DOHH2 (cell line): ENCODE measurements around the gene GNAT3.

Experiments used
- CTCF ChIP-seq: fragments of 200-600 bp; sonication (generic); IDR thresholded peaks from one replicate; pipeline ENCODE4 v1.5.1; 2014; ENCODE audit warnings: antibody characterized with exemption, mild to moderate bottlenecking, low read depth, low read length; ENCODE audit not compliant: poor library complexity, severe bottlenecking
- EZH2phosphoT487 ChIP-seq: fragments of 200-600 bp; sonication (generic); IDR thresholded peaks from 2 replicates; pipeline ENCODE4 v1.6.1; 2017; ENCODE audit warnings: borderline replicate concordance, mild to moderate bottlenecking, antibody characterized with exemption, low read length, moderate library complexity, mixed read lengths

GRCh38 chr7:80493121-80493849, 18.6 kb downstream of the GNAT3 start:
- no peak for TF ChIP-seq CTCF
- TF ChIP-seq EZH2phosphoT487: no peak
